ENCODE data around the gene LRP6. TPM values are rescaled to one million over a fixed set of nuclear protein-coding genes. Genes with fewer than 3 reads are reported as not detected.

LRP6 gene
- total RNA-seq, 1 experiment from 2014 or later, result 62.4 TPM

- H2BK5ac ChIP-seq (ENCODE audit: insufficient read length, low read length), result no peak overlapping the region
- no peak overlapping the region for H3K4ac ChIP-seq (ENCODE audit: low read depth, low read length)
- no peak overlapping the region for H3K4me2 ChIP-seq (ENCODE audit: insufficient read depth, insufficient read length, low read length)
- H3K27me3 Mint-ChIP-seq (ENCODE audit: low read depth), result no peaks in the 10 kb centered on the region; the same call in 1 of the 2 replicates
- peaks cover 2% of the 10 kb centered on the region; the same call in 1 of the 2 replicates for H3K79me2 ChIP-seq (ENCODE audit: insufficient read depth, low read length)
- H4K5ac ChIP-seq (ENCODE audit: insufficient read length, low read depth, low read length), result no peak overlapping the region
- WGBS (ENCODE audit: extremely low coverage, insufficient read length, low lambda C conversion rate), result no CpG with 5 or more reads among the region's 1 CpG
- no peak overlapping the region for H3T11ph ChIP-seq (ENCODE audit: low read length)
- H3K9ac ChIP-seq (ENCODE audit: extremely low read depth, insufficient read length, low read length), result no peak overlapping the region
- no peak for DNase-seq
- no peak overlapping the region for H2BK12ac ChIP-seq (ENCODE audit: insufficient read length, low read depth, low read length)
- H3K27me3 ChIP-seq (ENCODE audit: insufficient read depth, low read length), result no peaks in the 10 kb centered on the region
- no peak overlapping the region for H3K23ac ChIP-seq (ENCODE audit: insufficient read length, low read depth, low read length)
- H3K27ac ChIP-seq (ENCODE audit: insufficient read length, low read depth, low read length), result no peak overlapping the region
- no peaks in the 10 kb centered on the region for H4K20me1 ChIP-seq (ENCODE audit: control insufficient read depth, insufficient read depth, insufficient read length)
- no peaks in the 10 kb centered on the region for H3K9me3 ChIP-seq (ENCODE audit: control insufficient read depth, low read depth, low read length)
- peaks cover 5 to 8% of the 10 kb centered on the region in 2 experiments for H3K4me1 Mint-ChIP-seq
- peaks cover 2 to 5% of the 10 kb centered on the region in 2 experiments; a peak in 3 of 5 replicates for H3K9me3 Mint-ChIP-seq
- peaks cover 40 to 55% (median 52%) of the 10 kb centered on the region in 3 experiments for H3K36me3 Mint-ChIP-seq (ENCODE audit: insufficient read depth in 1 of 3, low read depth in 3 of 3)
- TF ChIP-seq CTCF (conservative IDR thresholded peaks at IDR 0.05), result no peak
- H3K56ac ChIP-seq (ENCODE audit: insufficient read length, low read depth, low read length), result no peak overlapping the region
- H4K8ac ChIP-seq (replicated peaks; ENCODE audit: insufficient read length, low read depth, low read length), result no peak overlapping the region
- H3K79me1 ChIP-seq (ENCODE audit: insufficient read depth, low read depth, low read length, poor library complexity, severe bottlenecking), result no peaks in the 10 kb centered on the region
- H3K23me2 ChIP-seq (ENCODE audit: insufficient read length, low read depth, low read length, poor library complexity, severe bottlenecking), result no peaks in the 10 kb centered on the region
- H2BK15ac ChIP-seq (ENCODE audit: low read depth, low read length), result no peak overlapping the region
- no peak overlapping the region for H2AFZ ChIP-seq (ENCODE audit: low read length)
- H2AK5ac ChIP-seq (ENCODE audit: insufficient read length, low read length), result no peak overlapping the region
- H3K4me1 ChIP-seq (ENCODE audit: insufficient read depth, low read length), result no peaks in the 10 kb centered on the region
- no peak overlapping the region for H4K91ac ChIP-seq (ENCODE audit: insufficient read length, low read depth, low read length)
- no peak overlapping the region for H2BK20ac ChIP-seq (ENCODE audit: low read depth, low read length, poor library complexity, severe bottlenecking)
- H2BK120ac ChIP-seq (ENCODE audit: low read depth, low read length, poor library complexity, severe bottlenecking), result no peak overlapping the region
- no peak overlapping the region for H3K4me3 Mint-ChIP-seq
- no peak overlapping the region for H3K14ac ChIP-seq (ENCODE audit: insufficient read depth, low read length)
- H3K18ac ChIP-seq (ENCODE audit: insufficient read length, low read depth, low read length), result no peak overlapping the region
- H3K27ac Mint-ChIP-seq, result no peak overlapping the region; a peak in 1 of 7 replicates
Measured at GRCh38 chr12:12198124-12198523, 68.7 kb downstream of the LRP6 start.
